Measurements from ENCODE around the gene CDC73. TPM values are rescaled to one million over a fixed set of nuclear protein-coding genes. Genes with fewer than 3 reads are reported as not detected.
A peak's percentile ranks its signal among the peaks of the same experiment; 100 is the strongest.

Gene CDC73
- total and polyA plus RNA-seq, 2 of the 13 experiments (the other 11 are each of a cell fraction or from before 2014, with no cell fraction given): 20.2 to 26.3 TPM

GRCh38 chr1:193111641-193112090, 10.2 kb upstream of the CDC73 start:
- H3K9ac ChIP-seq (ENCODE audit: insufficient read depth, low read depth, low read length): peak overlapping the region; percentile 57
- H3K27ac ChIP-seq (ENCODE audit: extremely low read length, insufficient read depth, low read length): peak overlapping the region; percentile 86
- 0% methylated on average over 6 of the region's 6 CpGs for WGBS (ENCODE audit: low lambda C conversion rate)
- intact Hi-C loops (cut with micrococcal nuclease; ENCODE audit: unreplicated experiment): no loop called here
- no peaks in the 10 kb centered on the region for H3K36me3 ChIP-seq (replicated peaks in 1 of 2; ENCODE audit: control insufficient read depth in 1 of 2, insufficient read depth in 2 of 2, low read length in 2 of 2)
- peak; percentile 67 for DNase-seq (ENCODE audit: low spot score)
- no peaks in the 10 kb centered on the region for H4K20me1 ChIP-seq (ENCODE audit: insufficient read depth, low read length)
- CTCF ChIA-PET (ENCODE audit: low intra/inter-chr PET ratio, low total read pairs): no interaction called here
- no peaks in the 10 kb centered on the region for H3K79me2 ChIP-seq (ENCODE audit: insufficient read depth, low read length)
- H3K4me1 ChIP-seq (ENCODE audit: insufficient read depth, low read length): peaks cover 91% of the 10 kb centered on the region
- peak; percentile 53 for ATAC-seq
- no peaks in the 10 kb centered on the region for H3K9me3 ChIP-seq (ENCODE audit: low read length)
- H3K4me3 ChIP-seq (replicated peaks in 1 of 3; ENCODE audit: insufficient read depth in 1 of 3, low read depth in 2 of 3, low read length in 3 of 3): peak overlapping the region; percentile 43 to 62 (median 52)
- H2AFZ ChIP-seq (ENCODE audit: low read length): no peak overlapping the region
- POLR2A ChIA-PET: interaction anchor here (1.7 to 2.8 kb wide), 3 partner anchors 10 to 53 kb away, joined by 4 to 14 read pairs (median 9); partner anchors contain the start of genes CDC73, RO60 and UCHL5
- FAIRE-seq: peak; percentile 23
- peak overlapping the region; percentile 84 for H3K4me2 ChIP-seq (ENCODE audit: low read depth, low read length)
- in situ Hi-C loops (cut with HindIII; ENCODE audit: extremely low pct_ligation_motif_present, low pct_unique_long_range_greater_than_20kb): no loop called here
- no TSS peak for BruUV-seq (replicated peaks)
- H3K27me3 ChIP-seq (ENCODE audit: control insufficient read depth in 1 of 2, insufficient read depth in 2 of 2, low read length in 2 of 2): no peaks in the 10 kb centered on the region
- TF ChIP-seq FOXP1 (IDR thresholded peaks at IDR 0.05) (no peak), FOXP1 (CRISPR knock-in tag; IDR thresholded peaks at IDR 0.05) (peak; percentile 26; the same call in 1 of the 2 replicates), HMG20A (CRISPR knock-in tag; IDR thresholded peaks at IDR 0.05; ENCODE audit: borderline replicate concordance) (peak; percentile 40; the same call in 1 of the 2 replicates), IKZF4 (CRISPR knock-in tag; IDR thresholded peaks at IDR 0.05; ENCODE audit: borderline replicate concordance, low read depth, not compliant biosample characterization) (no peak), ZNF646 (CRISPR knock-in tag; IDR thresholded peaks at IDR 0.05) (no peak), CEBPG (CRISPR knock-in tag; IDR thresholded peaks at IDR 0.05) (peak; percentile 99), ZNF790 (CRISPR knock-in tag; IDR thresholded peaks at IDR 0.05; ENCODE audit: borderline replicate concordance) (no peak), JUND (CRISPR knock-in tag; IDR thresholded peaks at IDR 0.05) (peak; percentile 69; the same call in 1 of the 2 replicates), ZSCAN12 (CRISPR knock-in tag; IDR thresholded peaks at IDR 0.05) (no peak), ISX (CRISPR knock-in tag; conservative IDR thresholded peaks at IDR 0.05) (no peak), NR2F1 (CRISPR knock-in tag; IDR thresholded peaks at IDR 0.05) (0 out of 4 replicates have a peak, but pooled peaks of 1 of the 2 experiments have one; percentile 24), CC2D1A (CRISPR knock-in tag; IDR thresholded peaks at IDR 0.05) (no peak), MEIS1 (CRISPR knock-in tag; IDR thresholded peaks at IDR 0.05; ENCODE audit: borderline replicate concordance) (0 out of 2 replicates have a peak, but pooled peaks have one; percentile 7), IKZF1 (IDR thresholded peaks at IDR 0.05) (no peak), BCL6 (CRISPR knock-in tag; IDR thresholded peaks at IDR 0.05) (peak; percentile 40; the same call in 1 of the 2 replicates), ZNF18 (CRISPR knock-in tag; IDR thresholded peaks at IDR 0.05; ENCODE audit: insufficient replicate concordance) (peak; percentile 25), ZEB1 (IDR thresholded peaks at IDR 0.05; ENCODE audit: insufficient replicate concordance, low read depth) (no peak), SRY (CRISPR knock-in tag; IDR thresholded peaks at IDR 0.05) (no peak), ISL2 (CRISPR knock-in tag; IDR thresholded peaks at IDR 0.05) (no peak)

All from HepG2 (cell line).